HG03520 (cell line): Measurements from ENCODE around the gene HPCAL1.
"Not testable (repeated sequence)": the region's sequence is repeated elsewhere in the genome, so short reads cannot be mapped to it uniquely, and the experiment has no call there.

Experiments
- ATAC-seq: cut with Tn5 transposase; IDR thresholded peaks from one replicate; pipeline ENCODE4 v1.9.1; 2021; ENCODE audit warnings: mild to moderate bottlenecking, moderate library complexity; ENCODE audit not compliant: unreplicated experiment

Gene HPCAL1

GRCh38 chr2:10433947-10434885 is 131.5 kb downstream of the HPCAL1 start:
- ATAC-seq, result no peak

GRCh38 chr2:10434886-10435819 is 132.4 kb downstream of the HPCAL1 start:
- ATAC-seq, result no peak

- no peak for ATAC-seq
These were observed 133.1 kb downstream of the HPCAL1 start for GRCh38 chr2:10435820-10436204.

GRCh38 chr2:10436583-10437110 is 133.9 kb downstream of the HPCAL1 start:
- no peak for ATAC-seq

- no peak for ATAC-seq
These were observed 135.1 kb downstream of the HPCAL1 start for GRCh38 chr2:10437806-10438205.

- no peak for ATAC-seq
These were observed 136.0 kb downstream of the HPCAL1 start for GRCh38 chr2:10438688-10439087.

- no peak for ATAC-seq
These were observed 136.6 kb downstream of the HPCAL1 start for GRCh38 chr2:10439185-10439879.

- ATAC-seq, result no peak
These were observed 137.3 kb downstream of the HPCAL1 start for GRCh38 chr2:10439971-10440370.

GRCh38 chr2:10440736-10441135 is 138.0 kb downstream of the HPCAL1 start:
- no peak for ATAC-seq

GRCh38 chr2:10441948-10442347 is 139.2 kb downstream of the HPCAL1 start:
- no peak for ATAC-seq

- ATAC-seq, result not testable (repeated sequence)
These were observed 139.9 kb downstream of the HPCAL1 start for GRCh38 chr2:10442469-10443126.

- ATAC-seq, result no peak
These were observed 141.8 kb downstream of the HPCAL1 start for GRCh38 chr2:10444463-10444862.

- ATAC-seq, result no peak
These were observed 143.9 kb downstream of the HPCAL1 start for GRCh38 chr2:10446631-10447030.

GRCh38 chr2:10447300-10447894 is 144.7 kb downstream of the HPCAL1 start:
- peak; percentile 28 for ATAC-seq

- ATAC-seq, result peak; percentile 65
These were observed 145.3 kb downstream of the HPCAL1 start, which contains the start of gene ODC1 for GRCh38 chr2:10447895-10448575. Gene ODC1, minus strand, starts transcription at chr2:10448327. Its CDS starts 3,295 bp downstream, at chr2:10445032.

- peak; percentile 54 for ATAC-seq
These were observed 146.1 kb downstream of the HPCAL1 start for GRCh38 chr2:10448576-10449485.

- no peak for ATAC-seq
These were observed 146.8 kb downstream of the HPCAL1 start for GRCh38 chr2:10449486-10449831.
